Liver (tissue), 9 donors: Measurements from ENCODE around the gene C16orf89. TPM values are rescaled to one million over a fixed set of nuclear protein-coding genes. Genes with fewer than 3 reads are reported as not detected.
"Not testable (repeated sequence)": the region's sequence is repeated elsewhere in the genome, so short reads cannot be mapped to it uniquely, and the experiment has no call there.

ENCODE experiments used
- DNase-seq: peaks from one replicate; pipeline ENCODE4 v3.0.0-alpha.2; 2017; ENCODE audit warnings: low spot score
- H3K27ac ChIP-seq, 2 donors: one replicate each; pipeline ENCODE4 v1.7.0; 2013; ENCODE audit warnings: inconsistent platforms in 2 of 2, low read length in 2 of 2, control low read depth in 1 of 2, low read depth in 1 of 2, mild to moderate bottlenecking in 1 of 2
- H3K27me3 ChIP-seq, 4 donors: one replicate each; pipeline versions ENCODE4 v1.6.1 to v1.7.0; 2013; ENCODE audit warnings: low read length in 3 of 4, inconsistent platforms in 1 of 4, mild to moderate bottlenecking in 1 of 4, moderate library complexity in 1 of 4; ENCODE audit not compliant: control insufficient read depth in 4 of 4, insufficient read depth in 4 of 4
- H3K36me3 ChIP-seq, 4 donors: one replicate each; pipeline versions ENCODE4 v1.6.1 to v1.7.0; 2013; ENCODE audit warnings: low read length in 3 of 4, mild to moderate bottlenecking in 3 of 4, low read depth in 1 of 4, moderate library complexity in 1 of 4; ENCODE audit not compliant: control insufficient read depth in 4 of 4, insufficient read depth in 3 of 4
- H3K4me1 ChIP-seq, 4 donors: one replicate each; pipeline versions ENCODE4 v1.6.1 to v1.7.0; 2013; ENCODE audit warnings: low read length in 3 of 4, mild to moderate bottlenecking in 3 of 4, moderate library complexity in 1 of 4; ENCODE audit not compliant: control insufficient read depth in 4 of 4, insufficient read depth in 4 of 4
- H3K4me3 ChIP-seq, 3 donors: one replicate each; pipeline versions ENCODE4 v1.6.1 to v1.7.0; 2013; ENCODE audit warnings: low read length in 3 of 3, control low read depth in 1 of 3, low read depth in 1 of 3, mild to moderate bottlenecking in 1 of 3
- H3K9ac ChIP-seq, 2 donors: one replicate each; pipeline ENCODE4 v1.7.0; 2013; ENCODE audit warnings: low read length in 2 of 2, mild to moderate bottlenecking in 2 of 2, moderate library complexity in 2 of 2, control low read depth in 1 of 2, low read depth in 1 of 2
- H3K9me3 ChIP-seq, 4 donors: one replicate each; pipeline versions ENCODE4 v1.6.1 to v1.7.0; 2013; ENCODE audit warnings: low read length in 3 of 4; ENCODE audit not compliant: control insufficient read depth in 4 of 4
- ATF3 ChIP-seq: IDR thresholded peaks from 2 replicates; pipeline ENCODE4 v1.6.1; 2016; ENCODE audit warnings: antibody characterized with exemption
- EGR1 ChIP-seq, 2 donors: IDR thresholded peaks; 2 replicates each; pipeline ENCODE4 v1.6.1; 2016 to 2018; ENCODE audit warnings: antibody characterized with exemption in 2 of 2, low read depth in 2 of 2
- FOXA1 ChIP-seq: IDR thresholded peaks from 2 replicates; pipeline ENCODE4 v1.6.1; 2016; ENCODE audit warnings: antibody characterized with exemption
- FOXA2 ChIP-seq: IDR thresholded peaks from 2 replicates; pipeline ENCODE4 v1.6.1; 2016; ENCODE audit warnings: antibody characterized with exemption
- GABPA ChIP-seq, 2 donors: IDR thresholded peaks in 1 of 2; conservative IDR thresholded peaks in 1 of 2; 2 replicates each; pipeline ENCODE4 v1.6.1; 2016; ENCODE audit warnings: antibody characterized with exemption in 2 of 2, mild to moderate bottlenecking in 1 of 2, moderate library complexity in 1 of 2
- HNF4A ChIP-seq, 2 donors: conservative IDR thresholded peaks; 2 replicates each; pipeline ENCODE4 v1.6.1; 2016; ENCODE audit warnings: antibody characterized with exemption in 2 of 2, mild to moderate bottlenecking in 2 of 2
- JUND ChIP-seq, 2 donors: IDR thresholded peaks; 2 replicates each; pipeline ENCODE4 v1.6.1; 2016; ENCODE audit warnings: antibody characterized with exemption in 2 of 2
- REST ChIP-seq: IDR thresholded peaks from 2 replicates; pipeline ENCODE4 v1.6.1; 2016; ENCODE audit warnings: antibody characterized with exemption, mild to moderate bottlenecking
- RXRA ChIP-seq, 2 donors: IDR thresholded peaks; 2 replicates each; pipeline ENCODE4 v1.6.1; 2017 to 2018; ENCODE audit warnings: antibody characterized with exemption in 2 of 2, mild to moderate bottlenecking in 1 of 2
- SP1 ChIP-seq: IDR thresholded peaks from 2 replicates; pipeline ENCODE4 v1.6.1; 2018; ENCODE audit warnings: antibody characterized with exemption, mild to moderate bottlenecking
- TAF1 ChIP-seq: conservative IDR thresholded peaks from 2 replicates; pipeline ENCODE4 v1.6.1; 2016; ENCODE audit warnings: antibody characterized with exemption, mild to moderate bottlenecking
- WGBS: extraction: QIAGEN DNeasy Blood & Tissue Kit; methylation state at CpG from one replicate; pipeline ENCODE4 v1.1.7; 2013; 5-methylcytosine and 5-hydroxymethylcytosine counted together
- polyA plus RNA-seq, 2 donors: library from polyadenylated mRNA; stranded (reverse) in 1 of 2; unstranded in 1 of 2; fragments of 200-250 nt in 1 of 2; fragments of >200 nt in 1 of 2; fragmentation: Nextera tagmentation in 1 of 2; extraction: Ambion mirVana in 1 of 2; gene quantifications; one replicate each; pipeline versions ENCODE4 v1.2.1 to v1.2.3, GENCODE V29; 2013 to 2015
- total RNA-seq, 2 donors: library from RNA; depleted of rRNA; stranded (reverse); fragments of >200 nt; gene quantifications; one replicate each; pipeline ENCODE4 v1.2.3, GENCODE V29; 2014
- TF ChIP-seq, protein P1 (sequence below): IDR thresholded peaks from 2 replicates; pipeline ENCODE4 v1.6.1; 2016; ENCODE audit warnings: antibody characterized with exemption
- TF ChIP-seq, protein P2 (sequence below): fragments of 150-350 bp; IDR thresholded peaks from 2 replicates; pipeline ENCODE4 v1.5.1; 2017; ENCODE audit warnings: improper control_type of control experiment, low read depth, low read length; ENCODE audit not compliant: missing input control
- donor health status: healthy.
- donor health status: healthy.
- donor health status: healthy.
- donor health status: healthy.
- donor health status: healthy.

Gene C16orf89
- total RNA-seq (under 1 TPM in 1 of 2 donors, not detected in 1; 0.25 TPM), polyA plus RNA-seq (under 1 TPM in 1 of 2 donors, not detected in 1; 0.61 TPM)

GRCh38 chr16:5065813-5066212, at the start of gene C16orf89:
Gene C16orf89, minus strand, starts transcription at chr16:5065956. Its CDS starts 48 bp downstream, at chr16:5065908.
- Histone ChIP-seq H3K36me3 (no peaks in the 10 kb centered on the region), H3K4me3 (no peak within 1 kb of the TSS), H3K27me3 (no peaks in the 10 kb centered on the region), H3K4me1 (no peaks in the 10 kb centered on the region), H3K9ac (no peak within 1 kb of the TSS), H3K9me3 (no peaks in the 10 kb centered on the region), H3K27ac (no peak within 1 kb of the TSS)
- TF ChIP-seq FOXA2 (no peak), JUND (IDR thresholded peaks at IDR 0.05) (no peak), HNF4A (conservative IDR thresholded peaks at IDR 0.05) (no peak), ATF3 (no peak), SP1 (no peak), EGR1 (IDR thresholded peaks at IDR 0.05; ENCODE audit: low read depth in 2 of 2) (no peak), GABPA (IDR thresholded peaks at IDR 0.05 in 1 of 2, conservative IDR thresholded peaks at IDR 0.05 in 1 of 2) (no peak), FOXA1 (no peak), TAF1 (no peak), RXRA (IDR thresholded peaks at IDR 0.05) (no peak)
- TF ChIP-seq, protein P1, sequence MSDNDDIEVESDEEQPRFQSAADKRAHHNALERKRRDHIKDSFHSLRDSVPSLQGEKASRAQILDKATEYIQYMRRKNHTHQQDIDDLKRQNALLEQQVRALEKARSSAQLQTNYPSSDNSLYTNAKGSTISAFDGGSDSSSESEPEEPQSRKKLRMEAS = no peak
- TF ChIP-seq, protein P2, sequence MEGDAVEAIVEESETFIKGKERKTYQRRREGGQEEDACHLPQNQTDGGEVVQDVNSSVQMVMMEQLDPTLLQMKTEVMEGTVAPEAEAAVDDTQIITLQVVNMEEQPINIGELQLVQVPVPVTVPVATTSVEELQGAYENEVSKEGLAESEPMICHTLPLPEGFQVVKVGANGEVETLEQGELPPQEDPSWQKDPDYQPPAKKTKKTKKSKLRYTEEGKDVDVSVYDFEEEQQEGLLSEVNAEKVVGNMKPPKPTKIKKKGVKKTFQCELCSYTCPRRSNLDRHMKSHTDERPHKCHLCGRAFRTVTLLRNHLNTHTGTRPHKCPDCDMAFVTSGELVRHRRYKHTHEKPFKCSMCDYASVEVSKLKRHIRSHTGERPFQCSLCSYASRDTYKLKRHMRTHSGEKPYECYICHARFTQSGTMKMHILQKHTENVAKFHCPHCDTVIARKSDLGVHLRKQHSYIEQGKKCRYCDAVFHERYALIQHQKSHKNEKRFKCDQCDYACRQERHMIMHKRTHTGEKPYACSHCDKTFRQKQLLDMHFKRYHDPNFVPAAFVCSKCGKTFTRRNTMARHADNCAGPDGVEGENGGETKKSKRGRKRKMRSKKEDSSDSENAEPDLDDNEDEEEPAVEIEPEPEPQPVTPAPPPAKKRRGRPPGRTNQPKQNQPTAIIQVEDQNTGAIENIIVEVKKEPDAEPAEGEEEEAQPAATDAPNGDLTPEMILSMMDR = no peak
- 81% methylated on average over 10 of the region's 10 CpGs for WGBS
- DNase-seq = no peak

DNA sequence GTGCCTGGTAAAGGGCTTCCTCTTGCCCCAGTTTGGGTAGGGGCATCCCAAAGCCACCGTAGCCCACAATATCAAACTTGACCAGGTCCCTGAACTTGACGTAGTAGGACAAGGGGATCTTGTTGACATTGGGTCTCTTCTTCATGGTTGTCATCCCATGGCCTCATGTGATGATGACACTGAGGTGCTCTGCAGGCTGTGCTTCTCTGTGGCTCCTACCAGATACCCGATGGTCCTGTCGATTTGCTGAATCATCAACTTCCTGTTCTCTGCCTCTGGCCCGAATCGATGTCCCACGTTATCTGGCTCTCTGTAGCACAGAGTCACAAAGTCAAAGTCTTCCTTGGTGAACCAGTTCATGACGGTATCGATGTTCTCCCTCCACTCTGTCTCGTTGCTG, 45.2 kb upstream of the C16orf89 start:
- H3K9ac ChIP-seq, H3K27me3 ChIP-seq, H3K9me3 ChIP-seq, DNase-seq, H3K36me3 ChIP-seq, H3K4me3 ChIP-seq, H3K4me1 ChIP-seq, H3K27ac ChIP-seq: not testable (repeated sequence)
- 84% methylated on average over 10 of the region's 10 CpGs for WGBS

DNA sequence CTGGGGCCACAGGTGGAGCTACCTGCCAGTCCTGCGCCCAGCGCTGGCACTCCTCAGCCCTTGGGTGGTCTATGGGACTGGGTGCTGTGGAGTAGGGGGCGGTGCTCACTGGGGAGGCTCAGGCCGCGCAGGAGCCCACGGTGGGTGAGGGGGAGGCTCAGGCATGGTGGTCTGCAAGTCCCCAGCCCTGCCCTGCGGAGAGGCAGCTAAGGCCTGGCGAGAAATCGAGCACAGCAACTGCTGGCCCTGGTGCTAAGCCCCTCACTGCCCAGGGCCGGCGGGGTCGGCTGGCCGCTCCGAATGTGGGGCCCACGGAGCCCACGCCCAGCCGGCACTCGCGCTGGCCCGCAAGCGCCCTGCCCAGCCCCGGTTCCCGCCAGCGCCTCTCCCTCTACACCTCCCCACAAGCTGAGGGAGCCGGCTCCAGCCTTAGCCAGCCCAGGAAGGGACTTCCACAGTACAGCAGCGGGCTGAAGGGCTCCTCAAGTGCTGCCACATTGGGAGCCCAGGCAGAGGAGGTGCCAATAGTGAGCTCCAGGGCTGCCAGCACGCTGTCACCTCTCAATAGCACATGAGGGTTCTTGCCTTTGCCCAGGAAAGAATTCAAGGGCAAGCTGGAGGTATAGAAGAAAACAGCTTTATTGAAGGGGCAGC, 42.9 kb upstream of the C16orf89 start:
- no peak overlapping the region for H3K4me3 ChIP-seq
- H3K9ac ChIP-seq = no peak overlapping the region
- H3K27me3 ChIP-seq = no peaks in the 10 kb centered on the region
- TF ChIP-seq REST = no peak
- TF ChIP-seq ATF3 = no peak
- TF ChIP-seq FOXA2 = no peak
- no peak for DNase-seq
- no peaks in the 10 kb centered on the region for H3K36me3 ChIP-seq
- 95% methylated on average over 27 of the region's 27 CpGs for WGBS
- H3K9me3 ChIP-seq = no peaks in the 10 kb centered on the region
- H3K4me1 ChIP-seq = no peaks in the 10 kb centered on the region
- H3K27ac ChIP-seq = no peak overlapping the region

DNA sequence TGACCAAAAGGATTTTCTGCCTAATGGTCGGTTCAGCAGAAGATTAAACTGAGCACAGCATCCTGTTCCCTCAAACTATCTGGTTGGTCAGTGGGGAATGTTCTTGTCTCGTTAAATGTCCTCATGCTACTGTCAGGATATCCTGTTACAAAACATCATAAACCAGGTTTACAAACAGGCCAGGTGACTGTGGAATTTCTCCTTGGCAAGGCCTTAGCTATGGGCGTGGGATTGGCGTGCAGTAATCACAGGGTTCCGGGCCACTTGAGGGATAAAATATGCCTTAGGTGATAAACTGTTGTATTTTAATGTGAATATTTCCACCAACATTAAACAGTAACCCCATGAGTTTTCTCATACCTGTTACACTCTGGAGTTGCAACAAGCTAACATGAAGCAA, 39.3 kb upstream of the C16orf89 start:
- 66% methylated on average over 5 of the region's 5 CpGs for WGBS
- not testable (repeated sequence) for H3K36me3 ChIP-seq, H3K9ac ChIP-seq, H3K9me3 ChIP-seq, H3K27me3 ChIP-seq, H3K4me1 ChIP-seq, DNase-seq, H3K4me3 ChIP-seq, H3K27ac ChIP-seq
